ENCODE measurements around the gene MRPL3.

The MRPL3 gene

DNA sequence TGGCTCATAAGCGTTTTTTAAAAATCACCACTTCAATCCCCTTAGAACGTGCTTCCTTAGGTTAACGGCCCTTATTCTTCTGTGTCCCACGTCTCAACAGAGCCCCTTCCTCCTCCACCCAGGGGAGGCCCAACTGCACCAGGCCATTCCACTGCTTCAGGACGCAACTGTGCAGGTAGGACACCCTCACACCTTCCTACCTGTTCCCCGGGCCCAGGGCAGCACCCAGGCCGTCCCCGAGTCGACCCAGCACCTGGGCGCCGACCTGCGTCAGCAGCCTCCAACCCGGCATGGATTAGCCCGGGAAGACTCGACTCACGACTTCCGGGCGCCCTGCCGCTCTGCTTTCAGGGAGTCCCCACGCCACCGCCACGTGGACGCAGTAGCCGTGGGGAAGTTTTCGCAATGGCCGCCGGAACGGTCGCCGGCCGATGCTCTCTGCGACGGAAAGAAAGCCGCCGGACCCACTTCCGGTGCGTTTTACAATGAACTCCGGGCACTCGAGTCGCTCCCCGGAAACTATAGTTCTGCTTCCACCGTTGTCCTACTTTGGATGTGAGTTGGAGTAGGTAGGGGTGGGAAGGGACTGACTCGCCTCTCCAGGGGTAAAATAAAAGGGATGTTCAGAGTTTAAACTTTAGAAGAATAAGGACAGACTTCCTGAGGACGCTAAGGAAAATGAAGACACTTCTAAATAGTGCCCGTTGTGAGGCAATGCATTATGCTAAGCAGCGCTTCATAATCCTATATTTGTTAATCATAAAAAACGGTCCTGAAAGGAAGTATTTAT is at the start of gene MRPL3:
TSS of gene MRPL3 (minus strand) at position 442 of the 790 bp plus-strand sequence. CDS start at position 292, 150 bp downstream.
- peak within 1 kb of the TSS; percentile 98 to 99 for H3K4me3 ChIP-seq (ENCODE audit: low read depth in 1 of 2, low read length in 2 of 2)
- peaks cover 8 to 25% of the 10 kb centered on the region in 2 donors for H3K36me3 ChIP-seq (ENCODE audit: control insufficient read depth in 1 of 2, insufficient read depth in 2 of 2, low read length in 2 of 2)
- no peak within 1 kb of the TSS for H3K27ac ChIP-seq (ENCODE audit: low read depth, low read length)
- no peaks in the 10 kb centered on the region for H3K9me3 ChIP-seq (ENCODE audit: control insufficient read depth in 1 of 2, low read length in 2 of 2)
- peaks cover 0 to 10% of the 10 kb centered on the region in 2 donors for H3K27me3 ChIP-seq (ENCODE audit: control insufficient read depth in 1 of 2, insufficient read depth in 2 of 2, low read length in 2 of 2)
- peaks cover 13 to 23% of the 10 kb centered on the region in 2 donors for H3K4me1 ChIP-seq (ENCODE audit: control insufficient read depth in 1 of 2, insufficient read depth in 2 of 2, low read length in 2 of 2)
- H3K9ac ChIP-seq (ENCODE audit: low read depth in 1 of 2, low read length in 2 of 2) = peak within 1 kb of the TSS; percentile 87 to 94

DNA sequence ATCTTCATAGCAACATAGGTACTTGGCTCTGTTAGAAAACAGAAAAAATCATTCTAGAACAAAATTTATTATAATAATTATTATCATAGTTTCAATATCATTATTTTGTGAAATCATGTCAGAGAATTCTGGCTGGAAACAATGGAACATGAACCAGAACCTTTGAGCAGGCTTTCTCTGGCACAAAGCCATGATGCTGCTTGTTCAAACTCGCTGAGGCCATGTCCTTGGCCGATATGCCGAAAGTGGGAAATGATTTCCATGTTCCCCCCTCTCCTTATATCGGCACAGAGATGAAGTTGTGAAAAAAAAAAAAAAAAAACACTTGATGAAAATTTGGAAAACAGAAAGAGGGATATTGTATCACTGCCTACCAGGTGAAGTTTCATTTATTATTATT is 49.0 kb upstream of the MRPL3 start:
- Histone ChIP-seq H3K9ac (ENCODE audit: low read depth in 1 of 2, low read length in 2 of 2) (no peak overlapping the region), H3K4me3 (ENCODE audit: low read depth in 1 of 2, low read length in 2 of 2) (no peak overlapping the region), H3K4me1 (ENCODE audit: control insufficient read depth in 1 of 2, insufficient read depth in 2 of 2, low read length in 2 of 2) (no peaks in the 10 kb centered on the region), H3K9me3 (ENCODE audit: control insufficient read depth in 1 of 2, low read length in 2 of 2) (no peaks in the 10 kb centered on the region), H3K27me3 (ENCODE audit: control insufficient read depth in 1 of 2, insufficient read depth in 2 of 2, low read length in 2 of 2) (no peaks in the 10 kb centered on the region), H3K27ac (ENCODE audit: low read depth, low read length) (no peak overlapping the region), H3K36me3 (ENCODE audit: control insufficient read depth in 1 of 2, insufficient read depth in 2 of 2, low read length in 2 of 2) (no peaks in the 10 kb centered on the region)

DNA sequence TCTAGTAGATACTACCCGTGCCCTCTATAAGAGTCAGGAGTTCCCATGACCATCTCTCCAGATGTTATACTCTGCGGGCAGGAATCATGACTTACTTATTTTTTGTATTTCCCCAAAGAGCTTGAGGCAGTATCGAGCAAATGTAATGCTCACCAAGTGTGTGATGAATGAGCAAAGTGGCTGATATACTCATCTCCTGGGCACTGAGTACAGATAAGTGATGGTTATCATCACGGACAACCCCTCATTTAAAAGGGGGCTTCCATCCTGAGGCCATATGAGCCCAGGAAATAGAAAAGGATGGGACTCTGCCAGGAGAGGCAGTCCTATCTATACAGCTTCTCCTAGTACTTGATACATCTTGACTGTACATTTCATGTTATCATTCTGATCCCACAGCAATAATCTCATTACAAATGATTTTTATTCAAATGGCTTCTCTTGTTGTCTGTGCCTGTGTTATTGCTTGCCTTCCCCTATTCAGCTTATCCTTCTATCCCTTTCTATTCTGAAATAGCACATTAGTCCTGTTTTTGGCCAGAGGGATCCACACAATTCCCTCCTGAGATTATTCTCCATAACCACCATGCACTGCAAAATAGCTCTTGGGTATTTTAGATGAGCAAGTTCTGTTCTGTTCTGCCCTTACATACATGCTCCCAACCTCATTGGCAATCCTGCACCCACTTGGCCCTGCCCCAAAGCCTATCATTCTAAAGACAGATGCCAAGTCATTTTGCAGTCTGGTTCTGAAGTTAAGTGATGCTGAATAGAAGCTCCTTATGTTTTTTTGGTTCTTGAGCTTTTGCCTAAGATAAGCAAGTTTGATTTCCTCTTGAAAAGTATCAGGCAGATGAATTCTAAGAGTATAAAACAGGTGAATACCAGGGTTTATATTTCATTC is 48.0 kb upstream of the MRPL3 start:
- Histone ChIP-seq H3K27me3 (ENCODE audit: control insufficient read depth in 1 of 2, insufficient read depth in 2 of 2, low read length in 2 of 2) (no peaks in the 10 kb centered on the region), H3K4me1 (ENCODE audit: control insufficient read depth in 1 of 2, insufficient read depth in 2 of 2, low read length in 2 of 2) (no peaks in the 10 kb centered on the region), H3K9me3 (ENCODE audit: control insufficient read depth in 1 of 2, low read length in 2 of 2) (no peaks in the 10 kb centered on the region), H3K36me3 (ENCODE audit: control insufficient read depth in 1 of 2, insufficient read depth in 2 of 2, low read length in 2 of 2) (no peaks in the 10 kb centered on the region), H3K9ac (ENCODE audit: low read depth in 1 of 2, low read length in 2 of 2) (no peak overlapping the region), H3K27ac (ENCODE audit: low read depth, low read length) (no peak overlapping the region), H3K4me3 (ENCODE audit: low read depth in 1 of 2, low read length in 2 of 2) (no peak overlapping the region)

DNA sequence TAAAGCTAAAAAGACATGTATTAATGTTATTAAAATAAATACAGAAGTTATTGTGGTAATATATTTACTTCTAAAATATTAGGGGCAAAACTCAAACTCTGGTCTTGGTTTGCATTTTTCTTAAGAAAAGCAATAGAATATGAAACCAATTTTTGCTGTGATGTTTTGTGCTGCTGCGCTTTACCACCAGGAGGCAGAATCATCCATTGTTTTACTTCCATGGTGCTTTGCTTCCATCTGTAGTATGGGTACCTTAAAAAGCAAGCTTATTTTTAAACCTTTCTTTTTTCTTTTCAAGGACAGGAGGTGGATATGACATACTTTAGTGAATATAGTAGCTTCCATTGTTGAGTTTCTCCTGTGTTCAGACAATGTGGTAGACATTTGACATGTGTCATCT is 46.6 kb upstream of the MRPL3 start:
- Histone ChIP-seq H3K9me3 (ENCODE audit: control insufficient read depth in 1 of 2, low read length in 2 of 2) (no peaks in the 10 kb centered on the region), H3K9ac (ENCODE audit: low read depth in 1 of 2, low read length in 2 of 2) (no peak overlapping the region), H3K4me1 (ENCODE audit: control insufficient read depth in 1 of 2, insufficient read depth in 2 of 2, low read length in 2 of 2) (no peaks in the 10 kb centered on the region), H3K27me3 (ENCODE audit: control insufficient read depth in 1 of 2, insufficient read depth in 2 of 2, low read length in 2 of 2) (no peaks in the 10 kb centered on the region), H3K27ac (ENCODE audit: low read depth, low read length) (no peak overlapping the region), H3K4me3 (ENCODE audit: low read depth in 1 of 2, low read length in 2 of 2) (no peak overlapping the region), H3K36me3 (ENCODE audit: control insufficient read depth in 1 of 2, insufficient read depth in 2 of 2, low read length in 2 of 2) (no peaks in the 10 kb centered on the region)

DNA sequence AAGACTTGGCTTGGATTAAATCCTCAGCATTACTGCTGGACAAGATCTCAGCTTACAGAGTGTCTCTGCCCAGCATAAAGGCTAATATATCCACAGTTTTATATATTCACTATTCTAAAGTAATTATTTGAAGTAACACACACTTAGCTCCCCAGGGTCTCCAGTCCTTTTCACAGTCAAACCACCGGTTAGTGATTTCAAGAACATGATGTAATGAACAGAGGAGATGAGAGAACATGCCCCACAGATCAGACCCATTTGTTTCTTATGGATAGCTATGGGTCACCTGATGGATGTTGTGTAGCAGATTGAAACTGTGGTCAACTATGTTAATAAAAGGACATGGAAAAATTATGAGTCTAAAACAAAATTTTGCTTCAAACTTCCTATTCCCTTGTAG is 44.8 kb upstream of the MRPL3 start:
- Histone ChIP-seq H3K9ac (ENCODE audit: low read depth in 1 of 2, low read length in 2 of 2) (no peak overlapping the region), H3K9me3 (ENCODE audit: control insufficient read depth in 1 of 2, low read length in 2 of 2) (no peaks in the 10 kb centered on the region), H3K4me1 (ENCODE audit: control insufficient read depth in 1 of 2, insufficient read depth in 2 of 2, low read length in 2 of 2) (no peaks in the 10 kb centered on the region), H3K4me3 (ENCODE audit: low read depth in 1 of 2, low read length in 2 of 2) (no peak overlapping the region), H3K27me3 (ENCODE audit: control insufficient read depth in 1 of 2, insufficient read depth in 2 of 2, low read length in 2 of 2) (no peaks in the 10 kb centered on the region), H3K27ac (ENCODE audit: low read depth, low read length) (no peak overlapping the region), H3K36me3 (ENCODE audit: control insufficient read depth in 1 of 2, insufficient read depth in 2 of 2, low read length in 2 of 2) (no peaks in the 10 kb centered on the region)

DNA sequence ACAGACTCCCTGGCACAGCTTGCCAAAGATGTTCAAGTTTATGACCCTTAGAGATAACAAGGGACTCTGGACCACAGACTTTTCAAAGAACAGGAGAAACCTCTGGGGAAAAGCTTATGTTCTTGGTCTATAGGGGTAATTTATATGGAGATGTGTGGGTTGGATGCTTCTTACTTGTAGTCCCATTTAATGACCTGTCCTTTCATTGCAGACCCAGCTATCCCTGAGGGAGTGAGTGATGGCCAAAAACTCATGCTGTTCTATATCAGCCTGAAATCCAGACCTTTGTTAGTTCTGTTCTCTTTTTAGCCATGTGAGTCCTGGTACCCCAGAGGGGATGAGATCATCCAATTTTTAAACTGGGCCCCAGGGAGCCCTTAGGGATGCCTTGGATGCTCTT is 43.7 kb upstream of the MRPL3 start:
- Histone ChIP-seq H3K9ac (ENCODE audit: low read depth in 1 of 2, low read length in 2 of 2) (no peak overlapping the region), H3K27ac (ENCODE audit: low read depth, low read length) (no peak overlapping the region), H3K27me3 (ENCODE audit: control insufficient read depth in 1 of 2, insufficient read depth in 2 of 2, low read length in 2 of 2) (no peaks in the 10 kb centered on the region), H3K9me3 (ENCODE audit: control insufficient read depth in 1 of 2, low read length in 2 of 2) (no peaks in the 10 kb centered on the region), H3K4me3 (ENCODE audit: low read depth in 1 of 2, low read length in 2 of 2) (no peak overlapping the region), H3K36me3 (ENCODE audit: control insufficient read depth in 1 of 2, insufficient read depth in 2 of 2, low read length in 2 of 2) (no peaks in the 10 kb centered on the region), H3K4me1 (ENCODE audit: control insufficient read depth in 1 of 2, insufficient read depth in 2 of 2, low read length in 2 of 2) (no peaks in the 10 kb centered on the region)

DNA sequence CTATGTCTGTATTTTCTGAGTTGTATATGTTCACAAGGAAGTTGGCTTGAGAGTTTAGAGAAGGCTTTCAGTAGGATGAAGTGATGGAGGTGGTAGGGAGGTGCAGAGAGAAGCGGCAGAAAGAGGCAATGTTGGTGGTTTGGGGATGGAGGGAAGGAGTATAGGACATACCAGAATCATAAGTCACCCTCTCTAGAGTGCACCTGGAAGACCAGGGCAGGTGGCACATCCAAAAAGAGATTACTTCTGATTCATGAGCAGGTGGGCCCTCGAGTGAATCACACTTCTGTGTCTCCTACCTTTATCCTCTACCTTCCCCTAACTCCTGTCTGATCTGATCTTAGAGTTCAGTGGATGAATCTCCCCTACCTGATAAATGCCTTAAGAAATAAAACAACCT is 41.8 kb upstream of the MRPL3 start:
- Histone ChIP-seq H3K36me3 (ENCODE audit: control insufficient read depth in 1 of 2, insufficient read depth in 2 of 2, low read length in 2 of 2) (no peaks in the 10 kb centered on the region), H3K27me3 (ENCODE audit: control insufficient read depth in 1 of 2, insufficient read depth in 2 of 2, low read length in 2 of 2) (no peaks in the 10 kb centered on the region), H3K27ac (ENCODE audit: low read depth, low read length) (no peak overlapping the region), H3K9ac (ENCODE audit: low read depth in 1 of 2, low read length in 2 of 2) (no peak overlapping the region), H3K9me3 (ENCODE audit: control insufficient read depth in 1 of 2, low read length in 2 of 2) (no peaks in the 10 kb centered on the region), H3K4me1 (ENCODE audit: control insufficient read depth in 1 of 2, insufficient read depth in 2 of 2, low read length in 2 of 2) (no peaks in the 10 kb centered on the region), H3K4me3 (ENCODE audit: low read depth in 1 of 2, low read length in 2 of 2) (no peak overlapping the region)

DNA sequence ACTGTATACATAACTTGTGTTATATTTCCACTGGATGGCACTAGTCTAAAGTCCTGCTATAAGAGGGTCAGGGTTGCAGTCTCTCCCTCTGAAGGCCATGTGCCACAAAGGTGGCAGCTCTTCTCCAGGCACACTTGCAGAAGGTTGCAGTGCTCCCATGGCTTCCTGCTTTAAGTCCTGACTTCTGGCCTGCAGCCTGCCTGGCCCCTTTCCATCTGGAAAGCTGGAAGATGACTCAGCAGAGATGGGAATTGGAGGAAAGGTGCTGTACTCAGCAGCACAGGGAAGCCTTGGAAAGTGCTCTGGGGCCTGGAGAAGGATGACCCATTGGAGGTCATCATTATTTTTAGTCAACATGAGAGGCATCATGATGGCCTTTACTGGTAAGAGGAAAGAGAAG is 40.9 kb upstream of the MRPL3 start:
- H3K9me3 ChIP-seq (ENCODE audit: control insufficient read depth in 1 of 2, low read length in 2 of 2) = no peaks in the 10 kb centered on the region
- no peak overlapping the region for H3K4me3 ChIP-seq (ENCODE audit: low read depth in 1 of 2, low read length in 2 of 2)
- H3K27ac ChIP-seq (ENCODE audit: low read depth, low read length) = no peak overlapping the region
- no peaks in the 10 kb centered on the region for H3K4me1 ChIP-seq (ENCODE audit: control insufficient read depth in 1 of 2, insufficient read depth in 2 of 2, low read length in 2 of 2)
- no peak overlapping the region for H3K9ac ChIP-seq (ENCODE audit: low read depth in 1 of 2, low read length in 2 of 2)
- no peaks in the 10 kb centered on the region for H3K27me3 ChIP-seq (ENCODE audit: control insufficient read depth in 1 of 2, insufficient read depth in 2 of 2, low read length in 2 of 2)
- H3K36me3 ChIP-seq (ENCODE audit: control insufficient read depth in 1 of 2, insufficient read depth in 2 of 2, low read length in 2 of 2) = no peaks in the 10 kb centered on the region

DNA sequence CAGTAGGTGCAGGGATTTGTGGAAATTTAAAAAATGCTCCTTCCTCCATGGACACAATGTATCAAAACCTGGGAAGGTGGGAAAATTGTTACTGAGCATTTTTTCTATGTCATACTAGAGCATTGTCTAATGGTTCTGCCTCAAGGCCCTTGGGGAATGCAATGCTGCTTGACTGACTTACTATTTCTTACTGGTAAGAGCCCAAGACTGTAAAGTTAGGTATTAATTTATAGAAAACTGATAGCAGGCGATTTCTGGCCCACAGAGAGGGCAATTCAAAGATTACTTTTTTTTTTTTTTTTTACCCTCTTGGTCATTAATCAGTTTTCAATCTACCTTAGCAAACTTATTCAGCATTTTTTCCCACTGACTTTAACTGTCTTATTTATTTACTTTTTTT is 38.5 kb upstream of the MRPL3 start:
- no peak overlapping the region for H3K27ac ChIP-seq (ENCODE audit: low read depth, low read length)
- no peak overlapping the region for H3K9ac ChIP-seq (ENCODE audit: low read depth in 1 of 2, low read length in 2 of 2)
- no peaks in the 10 kb centered on the region for H3K36me3 ChIP-seq (ENCODE audit: control insufficient read depth in 1 of 2, insufficient read depth in 2 of 2, low read length in 2 of 2)
- no peaks in the 10 kb centered on the region for H3K9me3 ChIP-seq (ENCODE audit: control insufficient read depth in 1 of 2, low read length in 2 of 2)
- no peak overlapping the region for H3K4me3 ChIP-seq (ENCODE audit: low read depth in 1 of 2, low read length in 2 of 2)
- no peaks in the 10 kb centered on the region for H3K4me1 ChIP-seq (ENCODE audit: control insufficient read depth in 1 of 2, insufficient read depth in 2 of 2, low read length in 2 of 2)
- H3K27me3 ChIP-seq (ENCODE audit: control insufficient read depth in 1 of 2, insufficient read depth in 2 of 2, low read length in 2 of 2) = no peaks in the 10 kb centered on the region

DNA sequence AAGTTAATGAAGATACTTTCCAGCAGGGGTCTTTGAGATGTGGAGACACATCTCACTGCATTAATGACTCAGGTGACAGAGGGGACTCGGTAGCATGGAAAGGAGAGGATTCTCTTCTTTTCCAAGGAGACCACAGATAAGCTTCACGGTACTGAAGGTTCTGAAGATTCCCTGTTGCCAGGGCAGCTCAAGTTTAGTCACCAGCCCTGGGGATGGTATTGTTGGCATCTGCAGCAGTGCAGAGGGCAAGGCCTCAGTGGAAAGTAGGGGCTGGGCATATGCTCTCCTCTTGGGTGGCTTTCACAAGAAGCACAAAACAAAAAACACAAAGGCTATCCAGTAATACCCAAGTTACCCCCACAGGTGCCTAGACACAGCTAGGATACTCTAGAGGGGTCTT is 38.0 kb upstream of the MRPL3 start:
- Histone ChIP-seq H3K4me3 (ENCODE audit: low read depth in 1 of 2, low read length in 2 of 2) (no peak overlapping the region), H3K9me3 (ENCODE audit: control insufficient read depth in 1 of 2, low read length in 2 of 2) (no peaks in the 10 kb centered on the region), H3K4me1 (ENCODE audit: control insufficient read depth in 1 of 2, insufficient read depth in 2 of 2, low read length in 2 of 2) (no peaks in the 10 kb centered on the region), H3K27ac (ENCODE audit: low read depth, low read length) (no peak overlapping the region), H3K27me3 (ENCODE audit: control insufficient read depth in 1 of 2, insufficient read depth in 2 of 2, low read length in 2 of 2) (no peaks in the 10 kb centered on the region), H3K36me3 (ENCODE audit: control insufficient read depth in 1 of 2, insufficient read depth in 2 of 2, low read length in 2 of 2) (no peaks in the 10 kb centered on the region), H3K9ac (ENCODE audit: low read depth in 1 of 2, low read length in 2 of 2) (no peak overlapping the region)

Data from duodenal mucosa (tissue), 2 donors.